K562 (cell line): ENCODE data around the gene C1QTNF5. TPM values are rescaled to one million over a fixed set of nuclear protein-coding genes. Genes with fewer than 3 reads are reported as not detected.

Source experiments
- ESRRA ChIP-seq: fragments of 450-650 bp; IDR thresholded peaks from 2 replicates; pipeline ENCODE4 v1.6.1; 2014; ENCODE audit warnings: low read depth, mild to moderate bottlenecking, moderate library complexity, borderline replicate concordance
- FOSL1 ChIP-seq: fragments of 200-800 bp; sonication (Bioruptor generic); conservative IDR thresholded peaks from 2 replicates; pipeline ENCODE4 v1.6.1; 2016; ENCODE audit warnings: missing genetic modification characterization, missing compliant biosample characterization
- GABPA ChIP-seq: fragments of 200-800 bp; sonication (Bioruptor generic); conservative IDR thresholded peaks from 2 replicates; pipeline ENCODE4 v1.6.1; 2016; ENCODE audit warnings: low read depth, missing genetic modification characterization, missing compliant biosample characterization
- HNRNPL ChIP-seq: fragments of 200-400 bp; formaldehyde crosslinking; IDR thresholded peaks from 2 replicates; pipeline ENCODE4 v1.6.1; 2017; ENCODE audit warnings: low read depth, mild to moderate bottlenecking, low read length
- MED1 ChIP-seq: sonication (generic); formaldehyde crosslinking; IDR thresholded peaks from 2 replicates; pipeline ENCODE4 v1.8.1; 2023; ENCODE audit warnings: missing genetic modification reagents, borderline replicate concordance
- MTF1 ChIP-seq: fragments of 250-450 bp; sonication (Bioruptor Pico); IDR thresholded peaks from 2 replicates; pipeline ENCODE4 v1.9.0; 2021; ENCODE audit warnings: moderate library complexity, mild to moderate bottlenecking, inconsistent platforms, borderline replicate concordance
- PHF21A ChIP-seq: fragments of 450-650 bp; IDR thresholded peaks from 2 replicates; pipeline ENCODE4 v1.6.1; 2017; ENCODE audit warnings: low read depth, borderline replicate concordance
- POLR2A ChIP-seq: fragments of 450-650 bp; conservative IDR thresholded peaks from 2 replicates; pipeline ENCODE4 v1.6.1; 2016
- RAD51 ChIP-seq: fragments of 450-650 bp; IDR thresholded peaks from 2 replicates; pipeline ENCODE4 v1.7.1; 2016; ENCODE audit warnings: low read depth, mild to moderate bottlenecking, borderline replicate concordance
- TAF15 ChIP-seq: fragments of 200-400 bp; formaldehyde crosslinking; IDR thresholded peaks from 2 replicates; pipeline ENCODE4 v1.6.1; 2017; ENCODE audit warnings: mild to moderate bottlenecking, low read depth, low read length, moderate library complexity
- ZBTB7A ChIP-seq: IDR thresholded peaks from 2 replicates; pipeline ENCODE4 v1.6.1; 2011; ENCODE audit warnings: low read depth, mild to moderate bottlenecking, low read length, moderate library complexity, borderline replicate concordance; ENCODE audit not compliant: control insufficient read depth
- ZKSCAN3 ChIP-seq: fragments of 250-450 bp; sonication (Bioruptor Pico); IDR thresholded peaks from 2 replicates; pipeline ENCODE4 v1.4.0; 2020
- polyA plus RNA-seq, 8 experiments: library from polyadenylated mRNA; depleted of rRNA in 4 of 8; stranded (reverse) in 5 of 8; unstranded in 3 of 8; fragments of >200 nt; fragmentation: Nextera tagmentation in 2 of 8; fragmentation: Illumina TruSeq in 1 of 8; extraction: Ambion mirVana in 2 of 8; extraction: Trizol in 1 of 8; gene quantifications; 2 replicates each; pipeline versions ENCODE4 v1.2.1 to v1.2.3, GENCODE V29; 2011 to 2014; ENCODE audit warnings: inconsistent platforms in 1 of 8, missing spikeins in 1 of 8
- total RNA-seq, 7 experiments: library from RNA; depleted of rRNA in 6 of 7; stranded (reverse); fragments of >200 nt in 6 of 7; fragmentation: Illumina TruSeq in 2 of 7; extraction: Trizol in 2 of 7; gene quantifications; 2 replicates each; pipeline versions ENCODE4 v1.2.1 to v1.2.3, GENCODE V29; 2011 to 2021; ENCODE audit warnings: low replicate concordance in 1 of 7
- TF ChIP-seq, protein P1 (sequence below): IDR thresholded peaks from 2 replicates; pipeline ENCODE4 v1.6.1; 2014; ENCODE audit warnings: antibody characterized with exemption
- TF ChIP-seq, protein P2 (sequence below): fragments of 450-650 bp; conservative IDR thresholded peaks from 2 replicates; pipeline ENCODE4 v1.6.1; 2016; ENCODE audit warnings: missing genetic modification characterization, low read depth, mild to moderate bottlenecking, missing compliant biosample characterization, moderate library complexity
- TF ChIP-seq, protein P3 (sequence below): sonication (generic); formaldehyde crosslinking; IDR thresholded peaks from 2 replicates; pipeline ENCODE4 v1.5.0; 2020; ENCODE audit warnings: missing genetic modification reagents
- TF ChIP-seq, protein P4 (sequence below): sonication (generic); formaldehyde crosslinking; IDR thresholded peaks from 2 replicates; pipeline ENCODE4 v1.8.0; 2023; ENCODE audit warnings: mild to moderate bottlenecking, missing genetic modification reagents

C1QTNF5 gene
- total and polyA plus RNA-seq, 9 of the 15 experiments (the other 6 are each of a cell fraction or from before 2014, with no cell fraction given), result 0.07 to 0.76 (median 0.24) TPM; not detected in 1

DNA sequence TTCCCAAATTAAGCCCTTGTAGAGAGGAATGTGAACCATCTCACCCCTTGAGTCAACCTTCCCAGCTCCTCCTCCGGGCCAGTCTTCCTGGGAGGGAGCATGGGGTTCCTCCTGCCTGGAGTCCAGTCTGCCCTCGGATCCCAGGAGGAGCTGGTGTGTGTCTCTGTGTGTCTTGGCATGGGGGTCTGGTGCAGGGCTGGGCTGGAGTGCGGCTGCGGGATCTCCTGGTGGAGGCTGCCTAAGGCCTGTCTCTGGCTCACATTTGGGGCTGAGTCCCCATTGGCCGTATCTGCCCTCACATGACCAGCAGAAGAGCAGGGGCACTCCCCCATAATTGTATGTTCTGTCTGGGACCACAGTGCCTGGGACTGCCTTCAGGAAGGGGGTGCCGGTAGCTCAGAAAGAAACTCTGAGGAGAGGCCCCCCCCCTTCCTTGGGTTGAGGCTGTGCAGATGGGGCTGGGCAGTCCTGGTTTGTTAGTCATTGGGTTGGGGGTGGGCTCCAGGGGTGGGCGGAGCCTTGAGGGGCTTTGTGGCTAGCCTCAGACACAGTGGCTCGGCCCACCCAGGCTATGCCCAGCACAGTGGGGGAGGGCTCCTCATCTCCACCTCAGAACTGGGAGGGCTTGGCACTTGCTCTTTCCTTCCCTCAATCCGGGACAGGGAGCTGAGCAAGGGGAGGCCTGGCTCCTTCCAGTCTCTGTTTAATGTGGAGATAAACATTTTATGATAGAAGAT lies 2.9 kb downstream of the C1QTNF5 start (continued):
- TF ChIP-seq, protein P1, sequence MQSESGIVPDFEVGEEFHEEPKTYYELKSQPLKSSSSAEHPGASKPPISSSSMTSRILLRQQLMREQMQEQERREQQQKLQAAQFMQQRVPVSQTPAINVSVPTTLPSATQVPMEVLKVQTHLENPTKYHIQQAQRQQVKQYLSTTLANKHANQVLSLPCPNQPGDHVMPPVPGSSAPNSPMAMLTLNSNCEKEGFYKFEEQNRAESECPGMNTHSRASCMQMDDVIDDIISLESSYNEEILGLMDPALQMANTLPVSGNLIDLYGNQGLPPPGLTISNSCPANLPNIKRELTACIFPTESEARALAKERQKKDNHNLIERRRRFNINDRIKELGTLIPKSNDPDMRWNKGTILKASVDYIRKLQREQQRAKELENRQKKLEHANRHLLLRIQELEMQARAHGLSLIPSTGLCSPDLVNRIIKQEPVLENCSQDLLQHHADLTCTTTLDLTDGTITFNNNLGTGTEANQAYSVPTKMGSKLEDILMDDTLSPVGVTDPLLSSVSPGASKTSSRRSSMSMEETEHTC, result no peak
- TF ChIP-seq, protein P2, sequence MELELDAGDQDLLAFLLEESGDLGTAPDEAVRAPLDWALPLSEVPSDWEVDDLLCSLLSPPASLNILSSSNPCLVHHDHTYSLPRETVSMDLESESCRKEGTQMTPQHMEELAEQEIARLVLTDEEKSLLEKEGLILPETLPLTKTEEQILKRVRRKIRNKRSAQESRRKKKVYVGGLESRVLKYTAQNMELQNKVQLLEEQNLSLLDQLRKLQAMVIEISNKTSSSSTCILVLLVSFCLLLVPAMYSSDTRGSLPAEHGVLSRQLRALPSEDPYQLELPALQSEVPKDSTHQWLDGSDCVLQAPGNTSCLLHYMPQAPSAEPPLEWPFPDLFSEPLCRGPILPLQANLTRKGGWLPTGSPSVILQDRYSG, result no peak
- TF ChIP-seq RAD51 (peak; percentile 45; the same call in 1 of the 2 replicates), HNRNPL (no peak), TAF15 (no peak), ZBTB7A (peak; percentile 62; the same call in 1 of the 2 replicates), GABPA (tag) (no peak), MED1 (CRISPR knock-in tag) (no peak), POLR2A (0 out of 2 replicates have a peak, but pooled peaks have one; percentile 30), ESRRA (no peak), MTF1 (no peak), PHF21A (no peak), ZKSCAN3 (CRISPR knock-in tag) (no peak), FOSL1 (tag) (0 out of 2 replicates have a peak, but pooled peaks have one; percentile 21)
- TF ChIP-seq, protein P3, sequence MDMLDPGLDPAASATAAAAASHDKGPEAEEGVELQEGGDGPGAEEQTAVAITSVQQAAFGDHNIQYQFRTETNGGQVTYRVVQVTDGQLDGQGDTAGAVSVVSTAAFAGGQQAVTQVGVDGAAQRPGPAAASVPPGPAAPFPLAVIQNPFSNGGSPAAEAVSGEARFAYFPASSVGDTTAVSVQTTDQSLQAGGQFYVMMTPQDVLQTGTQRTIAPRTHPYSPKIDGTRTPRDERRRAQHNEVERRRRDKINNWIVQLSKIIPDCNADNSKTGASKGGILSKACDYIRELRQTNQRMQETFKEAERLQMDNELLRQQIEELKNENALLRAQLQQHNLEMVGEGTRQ (CRISPR knock-in tag), result peak; percentile 79
- TF ChIP-seq, protein P4, sequence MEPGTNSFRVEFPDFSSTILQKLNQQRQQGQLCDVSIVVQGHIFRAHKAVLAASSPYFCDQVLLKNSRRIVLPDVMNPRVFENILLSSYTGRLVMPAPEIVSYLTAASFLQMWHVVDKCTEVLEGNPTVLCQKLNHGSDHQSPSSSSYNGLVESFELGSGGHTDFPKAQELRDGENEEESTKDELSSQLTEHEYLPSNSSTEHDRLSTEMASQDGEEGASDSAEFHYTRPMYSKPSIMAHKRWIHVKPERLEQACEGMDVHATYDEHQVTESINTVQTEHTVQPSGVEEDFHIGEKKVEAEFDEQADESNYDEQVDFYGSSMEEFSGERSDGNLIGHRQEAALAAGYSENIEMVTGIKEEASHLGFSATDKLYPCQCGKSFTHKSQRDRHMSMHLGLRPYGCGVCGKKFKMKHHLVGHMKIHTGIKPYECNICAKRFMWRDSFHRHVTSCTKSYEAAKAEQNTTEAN (CRISPR knock-in tag), result no peak
